Measurements from ENCODE around the gene KCNJ6.

DNA sequence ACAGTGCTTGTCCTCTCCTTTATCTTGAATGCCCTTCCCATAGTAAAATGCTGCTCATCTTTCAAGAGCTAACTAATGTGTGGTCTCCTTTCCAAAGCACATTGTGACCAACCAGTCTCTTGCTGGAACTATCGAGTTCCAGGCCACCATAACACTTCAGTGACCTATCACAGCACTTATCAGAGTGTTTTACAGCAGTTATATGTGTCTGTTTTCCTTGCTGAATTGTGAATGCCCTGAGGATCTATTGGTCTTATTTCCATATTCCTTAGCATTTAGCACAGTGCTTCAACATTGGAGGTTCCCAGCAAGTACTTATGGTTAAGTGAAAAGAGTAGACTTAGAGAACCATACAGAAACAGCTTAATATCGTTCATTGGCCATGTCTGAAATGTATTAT lies 285.4 kb downstream of the KCNJ6 start:
- no peak for TF ChIP-seq CTCF (conservative IDR thresholded peaks at IDR 0.05; ENCODE audit: low read length)
- TF ChIP-seq EZH2phosphoT487 (IDR thresholded peaks at IDR 0.05; ENCODE audit: borderline replicate concordance, low read depth, low read length): no peak
